Measurements from ENCODE around the gene NOL9.

NOL9 gene

DNA sequence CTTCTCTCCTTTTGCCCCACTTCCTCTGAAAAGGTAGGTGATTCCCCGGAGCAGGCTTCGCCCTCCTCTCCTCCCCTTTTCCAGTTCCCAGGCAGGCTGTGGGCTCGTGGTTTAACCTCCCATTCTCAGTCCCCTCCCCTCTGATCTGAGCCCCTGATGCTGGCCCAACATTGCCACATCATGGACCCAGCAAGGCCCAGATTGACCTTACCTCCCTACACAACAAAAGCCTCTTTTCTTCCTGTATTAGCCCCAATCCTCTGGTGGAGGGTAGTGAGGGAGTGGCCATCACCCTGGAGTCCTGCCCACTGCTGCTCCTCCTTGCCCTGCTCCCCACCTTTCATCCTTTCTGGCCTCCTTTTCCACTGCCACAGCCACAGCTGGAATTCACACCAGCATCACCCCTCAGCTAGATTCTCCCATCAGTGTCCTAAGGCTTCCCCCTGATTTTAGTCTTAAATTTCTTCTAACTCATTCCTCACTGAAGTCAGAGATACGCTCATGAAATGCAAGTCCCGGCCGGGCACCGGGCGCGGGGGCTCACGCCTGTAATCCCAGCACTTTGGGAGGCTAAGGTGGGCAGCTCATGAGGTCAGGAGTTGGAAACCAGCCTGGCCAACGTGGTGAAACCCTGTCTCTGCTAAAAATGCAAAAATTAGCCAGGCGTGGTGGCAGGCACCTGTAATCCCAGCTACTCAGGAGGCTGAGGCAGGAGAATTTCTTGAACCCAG lies 18.5 kb upstream of the NOL9 start:
- TF ChIP-seq, protein P1, sequence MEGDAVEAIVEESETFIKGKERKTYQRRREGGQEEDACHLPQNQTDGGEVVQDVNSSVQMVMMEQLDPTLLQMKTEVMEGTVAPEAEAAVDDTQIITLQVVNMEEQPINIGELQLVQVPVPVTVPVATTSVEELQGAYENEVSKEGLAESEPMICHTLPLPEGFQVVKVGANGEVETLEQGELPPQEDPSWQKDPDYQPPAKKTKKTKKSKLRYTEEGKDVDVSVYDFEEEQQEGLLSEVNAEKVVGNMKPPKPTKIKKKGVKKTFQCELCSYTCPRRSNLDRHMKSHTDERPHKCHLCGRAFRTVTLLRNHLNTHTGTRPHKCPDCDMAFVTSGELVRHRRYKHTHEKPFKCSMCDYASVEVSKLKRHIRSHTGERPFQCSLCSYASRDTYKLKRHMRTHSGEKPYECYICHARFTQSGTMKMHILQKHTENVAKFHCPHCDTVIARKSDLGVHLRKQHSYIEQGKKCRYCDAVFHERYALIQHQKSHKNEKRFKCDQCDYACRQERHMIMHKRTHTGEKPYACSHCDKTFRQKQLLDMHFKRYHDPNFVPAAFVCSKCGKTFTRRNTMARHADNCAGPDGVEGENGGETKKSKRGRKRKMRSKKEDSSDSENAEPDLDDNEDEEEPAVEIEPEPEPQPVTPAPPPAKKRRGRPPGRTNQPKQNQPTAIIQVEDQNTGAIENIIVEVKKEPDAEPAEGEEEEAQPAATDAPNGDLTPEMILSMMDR (IDR thresholded peaks at IDR 0.05; ENCODE audit: insufficient read depth, low read length), result no peak
- TF ChIP-seq, protein P2, sequence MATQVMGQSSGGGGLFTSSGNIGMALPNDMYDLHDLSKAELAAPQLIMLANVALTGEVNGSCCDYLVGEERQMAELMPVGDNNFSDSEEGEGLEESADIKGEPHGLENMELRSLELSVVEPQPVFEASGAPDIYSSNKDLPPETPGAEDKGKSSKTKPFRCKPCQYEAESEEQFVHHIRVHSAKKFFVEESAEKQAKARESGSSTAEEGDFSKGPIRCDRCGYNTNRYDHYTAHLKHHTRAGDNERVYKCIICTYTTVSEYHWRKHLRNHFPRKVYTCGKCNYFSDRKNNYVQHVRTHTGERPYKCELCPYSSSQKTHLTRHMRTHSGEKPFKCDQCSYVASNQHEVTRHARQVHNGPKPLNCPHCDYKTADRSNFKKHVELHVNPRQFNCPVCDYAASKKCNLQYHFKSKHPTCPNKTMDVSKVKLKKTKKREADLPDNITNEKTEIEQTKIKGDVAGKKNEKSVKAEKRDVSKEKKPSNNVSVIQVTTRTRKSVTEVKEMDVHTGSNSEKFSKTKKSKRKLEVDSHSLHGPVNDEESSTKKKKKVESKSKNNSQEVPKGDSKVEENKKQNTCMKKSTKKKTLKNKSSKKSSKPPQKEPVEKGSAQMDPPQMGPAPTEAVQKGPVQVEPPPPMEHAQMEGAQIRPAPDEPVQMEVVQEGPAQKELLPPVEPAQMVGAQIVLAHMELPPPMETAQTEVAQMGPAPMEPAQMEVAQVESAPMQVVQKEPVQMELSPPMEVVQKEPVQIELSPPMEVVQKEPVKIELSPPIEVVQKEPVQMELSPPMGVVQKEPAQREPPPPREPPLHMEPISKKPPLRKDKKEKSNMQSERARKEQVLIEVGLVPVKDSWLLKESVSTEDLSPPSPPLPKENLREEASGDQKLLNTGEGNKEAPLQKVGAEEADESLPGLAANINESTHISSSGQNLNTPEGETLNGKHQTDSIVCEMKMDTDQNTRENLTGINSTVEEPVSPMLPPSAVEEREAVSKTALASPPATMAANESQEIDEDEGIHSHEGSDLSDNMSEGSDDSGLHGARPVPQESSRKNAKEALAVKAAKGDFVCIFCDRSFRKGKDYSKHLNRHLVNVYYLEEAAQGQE (IDR thresholded peaks at IDR 0.05; ENCODE audit: insufficient replicate concordance, low read depth), result no peak
- TF ChIP-seq GABPA (IDR thresholded peaks at IDR 0.05; ENCODE audit: low read depth), result no peak
- H3K27ac ChIP-seq (replicated peaks), result no peak overlapping the region
- H3K4me3 ChIP-seq (replicated peaks; ENCODE audit: insufficient read depth, low read length), result no peak overlapping the region
- DNase-seq (ENCODE audit: low read depth in 1 of 2, low spot score in 1 of 2), result no peak
- no peaks in the 10 kb centered on the region for H3K27me3 ChIP-seq (ENCODE audit: insufficient read depth, poor library complexity, severe bottlenecking)

DNA sequence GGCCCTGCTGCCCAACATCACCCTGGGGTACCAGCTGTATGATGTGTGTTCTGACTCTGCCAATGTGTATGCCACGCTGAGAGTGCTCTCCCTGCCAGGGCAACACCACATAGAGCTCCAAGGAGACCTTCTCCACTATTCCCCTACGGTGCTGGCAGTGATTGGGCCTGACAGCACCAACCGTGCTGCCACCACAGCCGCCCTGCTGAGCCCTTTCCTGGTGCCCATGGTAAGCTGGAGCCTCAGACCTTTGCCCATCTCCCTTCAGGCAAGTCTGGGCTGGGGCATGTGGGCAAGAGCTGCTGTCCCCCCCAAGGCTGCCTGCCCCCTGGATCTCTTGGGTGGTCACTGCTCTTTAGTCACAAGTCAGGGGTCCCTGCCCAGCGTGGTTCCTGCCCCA lies 16.7 kb upstream of the NOL9 start:
- H3K27ac ChIP-seq (replicated peaks), result no peak overlapping the region
- no peak overlapping the region for H3K4me3 ChIP-seq (replicated peaks; ENCODE audit: insufficient read depth, low read length)
- no peaks in the 10 kb centered on the region for H3K27me3 ChIP-seq (ENCODE audit: insufficient read depth, poor library complexity, severe bottlenecking)
- no peak for DNase-seq (ENCODE audit: low read depth in 1 of 2, low spot score in 1 of 2)
- TF ChIP-seq GABPA (IDR thresholded peaks at IDR 0.05; ENCODE audit: low read depth) (no peak), SPI1 (IDR thresholded peaks at IDR 0.05; ENCODE audit: borderline replicate concordance, low read depth) (no peak)
- TF ChIP-seq, protein P1 (IDR thresholded peaks at IDR 0.05; ENCODE audit: insufficient read depth, low read length), result no peak

DNA sequence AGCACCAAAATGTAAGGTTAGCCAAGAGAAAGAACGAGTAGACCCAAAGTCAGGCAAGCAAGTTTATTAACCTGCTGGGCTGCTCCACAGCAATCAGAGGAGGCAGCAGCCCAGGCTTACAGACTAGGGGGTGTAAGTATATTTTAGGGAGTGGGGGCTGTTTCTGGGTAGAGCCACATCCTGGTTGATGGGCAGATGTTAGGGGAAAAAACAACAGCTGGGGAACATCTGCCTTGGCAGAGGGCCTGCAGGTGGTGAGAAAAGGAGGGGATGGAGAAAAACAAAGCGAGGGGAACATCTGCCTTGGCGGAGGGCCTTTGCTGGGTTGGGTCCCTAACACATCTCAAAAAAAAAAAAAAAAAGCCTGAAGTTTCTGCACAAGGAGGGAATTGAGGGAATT lies 15.8 kb upstream of the NOL9 start:
- DNase-seq (ENCODE audit: low read depth in 1 of 2, low spot score in 1 of 2), result no peak
- peaks cover 4% of the 10 kb centered on the region for H3K27me3 ChIP-seq (ENCODE audit: insufficient read depth, poor library complexity, severe bottlenecking)
- H3K27ac ChIP-seq (replicated peaks), result no peak overlapping the region
- TF ChIP-seq SPI1 (IDR thresholded peaks at IDR 0.05; ENCODE audit: borderline replicate concordance, low read depth), result no peak
- TF ChIP-seq GABPA (IDR thresholded peaks at IDR 0.05; ENCODE audit: low read depth), result no peak
- TF ChIP-seq, protein P2 (IDR thresholded peaks at IDR 0.05; ENCODE audit: insufficient replicate concordance, low read depth), result no peak
- TF ChIP-seq, protein P1 (IDR thresholded peaks at IDR 0.05; ENCODE audit: insufficient read depth, low read length), result no peak
- no peak for TF ChIP-seq POLR2AphosphoS5 (IDR thresholded peaks at IDR 0.05; ENCODE audit: low read depth)
- H3K4me3 ChIP-seq (replicated peaks; ENCODE audit: insufficient read depth, low read length), result no peak overlapping the region

DNA sequence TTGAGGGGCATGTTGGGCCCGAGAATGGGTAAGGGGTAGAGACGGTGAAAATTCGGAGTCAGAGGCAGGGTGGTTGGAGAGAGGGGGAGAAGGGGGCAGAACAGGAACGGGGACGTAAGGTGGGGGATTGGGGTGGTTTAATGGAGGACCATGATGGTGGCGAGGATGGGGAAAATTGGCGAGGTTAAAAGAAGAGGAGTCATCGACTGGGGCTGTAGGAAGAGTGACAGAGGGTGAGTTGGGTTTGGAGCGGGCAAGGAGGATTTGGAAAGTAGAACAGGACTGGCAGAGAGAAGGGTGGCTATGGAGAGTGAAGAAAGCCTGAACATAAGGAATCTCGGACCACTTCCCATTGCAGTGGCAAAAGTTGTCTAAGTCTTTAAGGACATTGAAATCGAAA lies 14.7 kb upstream of the NOL9 start:
- no peak for TF ChIP-seq POLR2AphosphoS5 (IDR thresholded peaks at IDR 0.05; ENCODE audit: low read depth)
- TF ChIP-seq, protein P1 (IDR thresholded peaks at IDR 0.05; ENCODE audit: insufficient read depth, low read length), result no peak
- TF ChIP-seq, protein P2 (IDR thresholded peaks at IDR 0.05; ENCODE audit: insufficient replicate concordance, low read depth), result no peak
- TF ChIP-seq GABPA (IDR thresholded peaks at IDR 0.05; ENCODE audit: low read depth), result no peak
- no peak for TF ChIP-seq SPI1 (IDR thresholded peaks at IDR 0.05; ENCODE audit: borderline replicate concordance, low read depth)
- Histone ChIP-seq H3K4me3 (replicated peaks; ENCODE audit: insufficient read depth, low read length) (no peak overlapping the region), H3K27ac (replicated peaks) (no peak overlapping the region), H3K27me3 (ENCODE audit: insufficient read depth, poor library complexity, severe bottlenecking) (peaks cover 4% of the 10 kb centered on the region)
- DNase-seq (ENCODE audit: low read depth in 1 of 2, low spot score in 1 of 2), result no peak
